Neuron (in vitro differentiated cells): ENCODE measurements around the gene RFT1.

Source experiments
- H2AFZ ChIP-seq: one replicate; pipeline ENCODE4 v1.6.1; 2013; ENCODE audit warnings: low read depth, mild to moderate bottlenecking, inconsistent platforms, low read length, moderate library complexity
- H3K27me3 ChIP-seq: one replicate; pipeline ENCODE4 v1.6.1; 2013; ENCODE audit warnings: low read length; ENCODE audit not compliant: insufficient read depth
- H3K36me3 ChIP-seq: one replicate; pipeline ENCODE4 v1.6.1; 2013; ENCODE audit warnings: low read length; ENCODE audit not compliant: insufficient read depth
- H3K4me1 ChIP-seq: one replicate; pipeline ENCODE4 v1.6.1; 2013; ENCODE audit warnings: low read length; ENCODE audit not compliant: insufficient read depth
- H3K4me3 ChIP-seq: 2 replicates; pipeline ENCODE4 v1.5.1; 2013; ENCODE audit warnings: mild to moderate bottlenecking, low read length, moderate library complexity
- H3K9me3 ChIP-seq: one replicate; pipeline ENCODE4 v1.6.1; 2013; ENCODE audit warnings: low read length

The RFT1 gene, protein sequence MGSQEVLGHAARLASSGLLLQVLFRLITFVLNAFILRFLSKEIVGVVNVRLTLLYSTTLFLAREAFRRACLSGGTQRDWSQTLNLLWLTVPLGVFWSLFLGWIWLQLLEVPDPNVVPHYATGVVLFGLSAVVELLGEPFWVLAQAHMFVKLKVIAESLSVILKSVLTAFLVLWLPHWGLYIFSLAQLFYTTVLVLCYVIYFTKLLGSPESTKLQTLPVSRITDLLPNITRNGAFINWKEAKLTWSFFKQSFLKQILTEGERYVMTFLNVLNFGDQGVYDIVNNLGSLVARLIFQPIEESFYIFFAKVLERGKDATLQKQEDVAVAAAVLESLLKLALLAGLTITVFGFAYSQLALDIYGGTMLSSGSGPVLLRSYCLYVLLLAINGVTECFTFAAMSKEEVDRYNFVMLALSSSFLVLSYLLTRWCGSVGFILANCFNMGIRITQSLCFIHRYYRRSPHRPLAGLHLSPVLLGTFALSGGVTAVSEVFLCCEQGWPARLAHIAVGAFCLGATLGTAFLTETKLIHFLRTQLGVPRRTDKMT

DNA sequence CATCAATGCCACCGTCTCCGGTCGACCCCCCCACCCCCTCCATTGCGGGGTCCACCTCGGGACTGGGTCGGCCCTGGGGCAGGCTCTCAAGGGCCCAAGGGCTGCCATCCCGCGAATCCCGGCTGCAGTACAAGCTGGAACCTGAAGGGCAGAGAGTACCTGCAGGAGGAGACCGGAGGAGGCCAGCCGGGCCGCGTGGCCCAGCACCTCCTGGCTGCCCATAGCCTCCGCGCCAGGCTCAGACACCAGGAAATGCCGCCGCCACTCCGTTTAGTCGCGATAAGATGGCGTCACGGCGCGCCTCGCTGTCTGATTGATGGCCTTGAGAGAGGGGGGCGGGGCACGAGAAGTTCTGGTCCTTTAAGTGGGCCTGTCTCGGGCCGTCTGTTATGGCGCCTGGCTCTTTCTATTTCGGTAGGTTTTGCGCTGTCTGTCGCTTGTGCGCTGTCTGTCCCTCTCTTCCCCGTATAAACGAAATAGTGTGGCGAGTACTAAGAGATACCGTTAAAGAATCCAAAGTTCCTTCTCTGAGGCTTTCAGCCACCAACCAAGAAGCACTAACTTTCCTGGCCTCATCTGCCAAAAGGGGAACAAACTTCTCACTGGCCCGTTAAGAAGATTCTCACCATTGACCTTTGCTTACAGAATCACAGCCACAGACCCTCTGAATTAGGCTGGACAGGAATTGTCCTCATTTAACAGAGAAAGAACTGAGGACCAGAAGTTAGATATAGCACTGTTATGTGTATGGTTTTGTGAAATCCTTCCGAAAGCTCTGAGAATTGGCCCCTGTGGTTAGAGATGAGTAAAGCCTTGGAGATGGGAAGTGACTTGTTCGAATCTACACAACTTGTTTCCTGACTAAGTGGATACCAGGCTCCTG is at the start of gene RFT1:
Gene RFT1, minus strand, starts transcription at position 257 of the 883 bp plus-strand sequence. Its CDS starts 35 bp downstream, at position 222.
- Histone ChIP-seq H3K4me1 (peaks cover 13% of the 10 kb centered on the region), H3K9me3 (no peaks in the 10 kb centered on the region), H3K4me3 (peak within 1 kb of the TSS; percentile 67), H2AFZ (peak within 1 kb of the TSS; percentile 65), H3K27me3 (peaks cover 2% of the 10 kb centered on the region), H3K36me3 (peaks cover 6% of the 10 kb centered on the region)

- Histone ChIP-seq H3K27me3 (no peaks in the 10 kb centered on the region), H3K4me3 (no peak overlapping the region), H2AFZ (no peak overlapping the region), H3K36me3 (no peaks in the 10 kb centered on the region), H3K9me3 (no peaks in the 10 kb centered on the region), H3K4me1 (no peaks in the 10 kb centered on the region)
Measured at GRCh38 chr3:53179580-53179979, 49.3 kb upstream of the RFT1 start.

DNA sequence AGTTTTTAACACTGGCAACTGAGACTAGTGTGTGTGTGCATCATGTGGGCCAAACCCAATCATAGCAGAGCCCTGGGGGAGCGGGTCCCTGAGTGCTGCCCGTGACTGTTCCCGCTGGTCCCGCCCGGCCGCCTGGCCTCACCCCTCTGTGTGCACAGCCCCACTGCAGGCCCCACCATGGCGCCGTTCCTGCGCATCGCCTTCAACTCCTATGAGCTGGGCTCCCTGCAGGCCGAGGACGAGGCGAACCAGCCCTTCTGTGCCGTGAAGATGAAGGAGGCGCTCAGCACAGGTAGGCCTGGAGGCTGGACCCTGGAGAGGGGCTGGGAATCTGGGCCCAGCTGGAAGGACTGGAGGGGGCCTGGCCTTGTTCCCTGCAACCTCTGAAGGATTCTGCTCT is 48.0 kb upstream of the RFT1 start:
- Histone ChIP-seq H3K27me3 (no peaks in the 10 kb centered on the region), H3K36me3 (no peaks in the 10 kb centered on the region), H3K4me3 (no peak overlapping the region), H2AFZ (no peak overlapping the region), H3K4me1 (no peaks in the 10 kb centered on the region), H3K9me3 (no peaks in the 10 kb centered on the region)

DNA sequence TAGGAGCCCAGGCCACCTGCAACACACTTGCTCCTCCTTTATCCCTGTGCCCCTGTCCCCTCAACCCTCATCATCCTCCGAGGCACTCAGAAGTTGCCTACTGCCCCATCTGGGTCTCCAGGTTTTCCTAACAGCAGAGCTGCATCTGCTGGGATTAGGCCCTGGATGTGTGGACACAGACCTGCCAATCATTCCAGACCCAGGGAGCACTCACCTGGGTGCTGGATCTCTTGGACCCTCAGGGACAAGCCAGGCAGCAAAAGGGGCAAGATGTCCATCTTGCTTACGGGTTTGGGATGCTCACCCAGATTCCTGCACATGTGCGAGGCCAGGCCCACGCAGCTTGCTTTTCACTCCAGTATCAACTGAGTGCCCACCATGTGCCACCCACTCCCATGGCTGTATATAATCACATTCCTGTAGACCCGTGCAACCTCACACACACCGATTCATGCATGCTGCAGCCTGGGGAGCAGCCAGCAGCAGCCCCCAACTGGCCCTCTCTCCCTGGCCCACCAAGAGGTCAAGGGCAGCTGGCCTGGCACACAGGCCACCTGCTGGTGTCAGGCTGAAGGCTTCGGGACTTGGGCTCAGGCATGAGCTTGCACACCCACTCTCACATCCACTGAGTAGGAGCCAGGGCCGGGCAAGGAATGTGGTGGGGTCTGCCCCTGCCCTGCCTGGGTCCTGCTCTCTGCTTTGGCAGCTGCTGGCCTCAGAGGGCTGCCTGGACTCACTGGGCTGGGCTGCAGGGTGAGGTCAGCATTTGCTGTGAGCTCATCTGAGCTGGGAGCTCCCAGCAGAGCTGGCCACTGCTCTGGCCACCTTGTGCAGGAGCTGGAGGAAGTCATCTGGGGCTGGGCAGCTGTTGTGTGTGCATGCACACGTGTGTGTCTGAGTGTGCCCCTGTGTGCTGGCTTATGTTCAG is 45.6 kb upstream of the RFT1 start:
- Histone ChIP-seq H3K36me3 (no peaks in the 10 kb centered on the region), H3K4me1 (no peaks in the 10 kb centered on the region), H3K27me3 (no peaks in the 10 kb centered on the region), H3K9me3 (no peaks in the 10 kb centered on the region), H3K4me3 (no peak overlapping the region), H2AFZ (no peak overlapping the region)

GRCh38 chr3:53174346-53175250 is 44.4 kb upstream of the RFT1 start:
- Histone ChIP-seq H3K36me3 (no peaks in the 10 kb centered on the region), H3K9me3 (no peaks in the 10 kb centered on the region), H3K4me3 (no peak overlapping the region), H2AFZ (no peak overlapping the region), H3K27me3 (no peaks in the 10 kb centered on the region), H3K4me1 (no peaks in the 10 kb centered on the region)

DNA sequence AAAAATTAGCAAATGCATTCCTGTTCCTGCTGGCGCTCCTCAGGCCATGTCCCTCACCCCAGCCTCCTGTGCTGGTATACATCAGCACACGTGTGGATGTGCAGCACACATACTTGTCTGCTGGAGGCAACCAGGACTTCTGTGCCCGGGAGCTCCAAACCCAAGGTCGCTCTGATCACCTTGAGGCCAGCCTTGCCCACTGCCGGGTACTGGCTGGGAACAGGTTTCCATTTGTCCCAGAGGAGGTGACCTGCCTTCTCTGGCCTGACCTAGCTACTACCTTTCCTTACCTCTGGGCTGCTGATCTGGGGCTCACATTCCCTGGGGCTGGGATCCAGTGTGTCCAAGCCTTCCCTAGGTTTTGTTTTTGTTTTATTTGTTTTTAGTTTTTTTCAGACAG is 42.9 kb upstream of the RFT1 start:
- Histone ChIP-seq H3K4me3 (no peak overlapping the region), H3K4me1 (peaks cover 11% of the 10 kb centered on the region), H2AFZ (no peak overlapping the region), H3K36me3 (no peaks in the 10 kb centered on the region), H3K27me3 (no peaks in the 10 kb centered on the region), H3K9me3 (no peaks in the 10 kb centered on the region)

DNA sequence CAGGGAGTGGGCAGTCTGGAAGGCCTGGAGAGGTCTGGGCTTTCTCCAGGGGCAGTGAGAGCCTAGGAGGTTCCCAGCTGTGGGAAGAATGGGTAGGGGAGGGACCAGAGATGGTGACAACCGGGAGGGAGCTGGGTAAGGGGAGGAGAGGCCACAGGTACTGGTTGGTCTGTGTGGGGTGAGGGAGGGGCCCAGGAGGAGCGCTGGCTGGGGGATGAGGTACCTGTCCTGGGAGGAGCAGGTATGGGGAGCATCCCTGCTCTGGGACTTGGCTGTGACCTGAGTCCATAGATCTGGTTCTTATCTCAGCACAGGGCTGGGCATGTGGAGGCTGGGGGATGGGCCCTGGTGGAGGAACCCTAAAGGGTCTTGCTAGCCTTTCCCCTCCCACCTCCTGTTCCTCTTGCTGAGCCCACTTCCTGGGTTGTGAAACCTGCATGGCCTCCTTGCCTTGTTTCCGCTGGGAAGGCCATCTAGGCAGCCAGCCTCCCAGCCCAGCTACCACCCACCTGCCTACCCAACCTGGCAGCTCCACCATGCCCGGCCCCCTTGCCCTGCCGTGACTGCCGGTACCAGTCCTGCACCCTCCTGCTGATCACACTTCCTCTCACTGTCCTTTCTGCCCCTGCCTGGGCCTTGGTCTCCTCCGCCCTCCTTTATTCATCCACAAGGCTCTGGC is 41.7 kb upstream of the RFT1 start:
- peaks cover 17% of the 10 kb centered on the region for H3K4me1 ChIP-seq
- no peaks in the 10 kb centered on the region for H3K9me3 ChIP-seq
- no peak overlapping the region for H2AFZ ChIP-seq
- H3K4me3 ChIP-seq: no peak overlapping the region
- H3K27me3 ChIP-seq: no peaks in the 10 kb centered on the region
- no peaks in the 10 kb centered on the region for H3K36me3 ChIP-seq

- H3K4me1 ChIP-seq: peaks cover 20% of the 10 kb centered on the region
- no peak overlapping the region for H2AFZ ChIP-seq
- H3K4me3 ChIP-seq: no peak overlapping the region
- H3K27me3 ChIP-seq: no peaks in the 10 kb centered on the region
- H3K9me3 ChIP-seq: no peaks in the 10 kb centered on the region
- H3K36me3 ChIP-seq: no peaks in the 10 kb centered on the region
Measured at GRCh38 chr3:53171064-53171418, 40.8 kb upstream of the RFT1 start.

DNA sequence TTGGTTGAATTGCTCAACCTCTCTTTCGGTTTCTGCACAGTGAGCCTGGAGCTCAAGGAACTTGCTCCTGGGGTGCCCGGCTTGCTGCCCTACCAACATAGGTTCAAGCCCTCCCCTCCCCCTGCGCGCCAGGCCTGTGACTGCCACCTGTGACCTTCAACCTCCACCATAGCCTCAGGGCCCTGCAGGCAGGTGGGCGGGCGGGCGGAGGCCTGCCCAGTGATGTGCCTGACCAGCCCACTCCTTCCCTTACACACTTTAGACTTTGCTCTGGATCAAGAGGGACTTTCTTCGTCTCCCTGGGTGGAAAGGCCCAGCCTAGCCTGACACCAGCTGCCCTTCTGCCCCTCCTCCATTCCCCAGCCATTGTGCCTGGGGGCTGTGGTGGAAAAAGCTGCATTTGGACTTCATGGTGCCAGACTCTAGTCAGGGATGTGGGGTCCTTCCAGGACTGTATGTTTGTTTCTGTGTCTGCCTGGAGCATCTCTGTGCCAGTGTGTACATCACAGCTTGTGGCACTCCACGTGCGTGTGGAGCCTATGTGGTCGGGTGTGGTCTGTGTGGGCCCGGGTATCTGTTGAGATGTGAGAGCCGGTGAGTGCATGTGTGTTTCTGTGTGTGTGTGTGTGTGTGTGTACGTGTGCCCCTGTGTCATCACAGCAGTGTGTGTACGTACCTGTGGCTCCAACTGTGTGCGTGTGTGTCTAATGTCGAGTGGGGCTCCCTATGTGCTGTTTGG is 40.3 kb upstream of the RFT1 start:
- H3K4me1 ChIP-seq: peaks cover 20% of the 10 kb centered on the region
- no peaks in the 10 kb centered on the region for H3K27me3 ChIP-seq
- no peaks in the 10 kb centered on the region for H3K36me3 ChIP-seq
- H2AFZ ChIP-seq: no peak overlapping the region
- no peak overlapping the region for H3K4me3 ChIP-seq
- no peaks in the 10 kb centered on the region for H3K9me3 ChIP-seq

DNA sequence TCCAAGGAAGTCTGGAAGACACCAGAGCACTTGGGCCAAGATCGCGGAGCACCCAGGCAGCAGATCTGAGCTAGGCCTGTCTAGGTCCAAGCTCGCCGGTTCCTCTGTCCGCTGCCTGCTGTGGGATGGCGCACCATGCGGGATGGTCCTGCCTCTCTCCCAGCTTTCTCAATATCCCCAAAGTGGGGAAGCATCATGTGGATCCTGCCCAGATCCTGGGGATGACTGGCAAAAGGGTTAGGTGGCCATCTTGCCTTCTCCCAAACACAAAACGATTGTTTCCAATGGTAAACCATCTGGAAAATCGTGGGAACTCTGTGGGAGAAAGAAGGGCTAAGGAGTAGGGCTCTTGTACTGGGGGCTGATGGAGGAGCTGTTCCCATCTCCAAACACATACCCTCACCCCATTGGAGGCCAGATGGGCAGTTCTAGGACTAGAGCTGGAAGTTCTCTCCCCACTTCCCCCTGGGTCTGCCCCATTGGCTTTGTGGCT is 39.6 kb upstream of the RFT1 start:
- no peak overlapping the region for H2AFZ ChIP-seq
- peaks cover 20% of the 10 kb centered on the region for H3K4me1 ChIP-seq
- H3K27me3 ChIP-seq: no peaks in the 10 kb centered on the region
- H3K36me3 ChIP-seq: no peaks in the 10 kb centered on the region
- H3K4me3 ChIP-seq: no peak overlapping the region
- no peaks in the 10 kb centered on the region for H3K9me3 ChIP-seq
